Pancreas (tissue), 10 donors: ENCODE results near the gene SERPINB1. TPM values are rescaled to one million over a fixed set of nuclear protein-coding genes. Genes with fewer than 3 reads are reported as not detected.
A peak's percentile ranks its signal among the peaks of the same experiment; 100 is the strongest.
"Not testable (repeated sequence)": the region's sequence is repeated elsewhere in the genome, so short reads cannot be mapped to it uniquely, and the experiment has no call there.

ENCODE experiments used
- ATAC-seq, 4 donors: fragments of 200-7000 bp; cut with Tn5 transposase; one replicate each; pipeline versions ENCODE4 v1.8.0 to v1.9.1; 2020; ENCODE audit warnings: mild to moderate bottlenecking in 4 of 4, moderate library complexity in 4 of 4
- DNase-seq, 6 donors: peaks; one replicate each; pipeline ENCODE4 v3.0.0-alpha.2; 2020
- FAIRE-seq: peaks from 2 replicates; lab custom pipeline; 2012; peaks lifted over from hg19 to GRCh38; lab: Jason Lieb, UNC
- H3K27ac ChIP-seq, 4 donors: fragments of 200-600 bp; sonication (generic); 1 replicate in 3 of 4; 2 replicates in 1 of 4; pipeline versions ENCODE4 v1.5.0 to v1.8.0; 2020
- H3K27me3 ChIP-seq, 4 donors: fragments of 200-600 bp; one replicate each; pipeline ENCODE4 v1.8.0; 2021
- H3K36me3 ChIP-seq, 3 donors: fragments of 200-600 bp; sonication (generic) in 1 of 3; one replicate each; pipeline versions ENCODE4 v1.5.0 to v1.8.0; 2020 to 2021
- H3K4me1 ChIP-seq, 3 donors: fragments of 200-600 bp; one replicate each; pipeline ENCODE4 v1.8.0; 2021
- H3K4me3 ChIP-seq, 4 donors: fragments of 200-600 bp; sonication (generic) in 2 of 4; one replicate each; pipeline versions ENCODE4 v1.5.0 to v1.8.0; 2020 to 2021
- H3K9me3 ChIP-seq, 4 donors: fragments of 200-600 bp; one replicate each; pipeline ENCODE4 v1.8.0; 2021
- WGBS, 2 donors: extraction: QIAGEN DNeasy Blood & Tissue Kit; methylation state at CpG; one replicate each; pipeline ENCODE4 v1.1.7; 2013; 5-methylcytosine and 5-hydroxymethylcytosine counted together
- intact Hi-C, 3 donors: fragments of 100-400 bp; cut with DNase I; formaldehyde crosslinking; loops; one replicate each; pipeline versions ENCODE4 v1.11.1 to v1.14.2; 2022
- polyA plus RNA-seq, 2 donors: library from polyadenylated mRNA; stranded (reverse); fragments of 200-250 nt; gene quantifications; one replicate each; pipeline ENCODE4 v1.2.3, GENCODE V29; 2013
- total RNA-seq, 6 donors: library from RNA; stranded (reverse); fragmentation: NEBNext Ultra II Directional in 4 of 6; extraction: Animal tissue kit (Norgen Biotek cat#: 25700) in 4 of 6; gene quantifications; one replicate each; pipeline versions ENCODE4 v1.2.1 to v1.2.4, GENCODE V29; 2021 to 2023
- TF ChIP-seq, protein P1 (sequence below), 4 donors: fragments of 200-600 bp; sonication (generic) in 3 of 4; IDR thresholded peaks; one replicate each; pipeline versions ENCODE4 v1.5.0 to v1.8.0; 2021; ENCODE audit warnings: antibody characterized with exemption in 4 of 4
- donor health status: healthy with polysubstance abuse.
- donor health status: DM: no; HTN: no; CAD: no; lungs with moderate emphysema.
- donor health status: DM: no; HTN: no; CAD: no.
- donor health status: control.
- donor health status: control.
- donor health status: Bipolar disorder and iron deficiency.
- donor health status: DM: yes; HTN: yes; CAD: no.
- donor health status: DM: no; HTN: no; CAD: no.
- donor health status: DM: no; HTN: no; CAD: no.
- donor health status: DM: yes; HTN: yes; CAD: no.

The SERPINB1 gene
- total and polyA plus RNA-seq, 8 donors: 68.1 to 285 (median 157) TPM

DNA sequence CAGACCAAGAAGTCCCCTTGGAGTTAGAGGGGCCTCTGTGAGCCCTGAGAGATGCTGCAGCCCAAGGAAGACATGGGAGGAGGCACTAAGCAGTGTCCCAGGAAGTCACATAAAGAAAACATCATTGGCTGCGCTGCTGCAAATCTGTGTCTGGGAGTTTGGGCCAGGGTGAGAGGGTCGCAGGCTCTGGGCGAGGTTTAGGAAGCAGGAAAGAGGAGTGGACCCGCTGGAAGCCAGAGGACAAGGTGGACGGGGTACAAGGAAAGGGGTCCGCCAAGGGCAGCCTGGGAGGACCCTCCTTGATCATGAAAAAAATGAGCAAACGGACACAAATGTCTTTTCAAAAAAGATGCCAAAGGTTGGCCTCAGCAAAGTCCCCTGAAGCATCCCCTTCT lies 15.5 kb upstream of the SERPINB1 start:
- WGBS, 2 donors: 86 to 93% methylated on average over 7 of the region's 7 CpGs
- Histone ChIP-seq H3K36me3 (no peaks in the 10 kb centered on the region), H3K27ac (no peak overlapping the region), H3K27me3 (no peaks in the 10 kb centered on the region), H3K4me3 (no peak overlapping the region), H3K4me1 (peaks cover 0 to 16% (median 4%) of the 10 kb centered on the region in 3 donors), H3K9me3 (no peaks in the 10 kb centered on the region)
- FAIRE-seq: no peak
- DNase-seq: no peak
- intact Hi-C loops: no loop called here
- no peak for ATAC-seq
- TF ChIP-seq, protein P1, sequence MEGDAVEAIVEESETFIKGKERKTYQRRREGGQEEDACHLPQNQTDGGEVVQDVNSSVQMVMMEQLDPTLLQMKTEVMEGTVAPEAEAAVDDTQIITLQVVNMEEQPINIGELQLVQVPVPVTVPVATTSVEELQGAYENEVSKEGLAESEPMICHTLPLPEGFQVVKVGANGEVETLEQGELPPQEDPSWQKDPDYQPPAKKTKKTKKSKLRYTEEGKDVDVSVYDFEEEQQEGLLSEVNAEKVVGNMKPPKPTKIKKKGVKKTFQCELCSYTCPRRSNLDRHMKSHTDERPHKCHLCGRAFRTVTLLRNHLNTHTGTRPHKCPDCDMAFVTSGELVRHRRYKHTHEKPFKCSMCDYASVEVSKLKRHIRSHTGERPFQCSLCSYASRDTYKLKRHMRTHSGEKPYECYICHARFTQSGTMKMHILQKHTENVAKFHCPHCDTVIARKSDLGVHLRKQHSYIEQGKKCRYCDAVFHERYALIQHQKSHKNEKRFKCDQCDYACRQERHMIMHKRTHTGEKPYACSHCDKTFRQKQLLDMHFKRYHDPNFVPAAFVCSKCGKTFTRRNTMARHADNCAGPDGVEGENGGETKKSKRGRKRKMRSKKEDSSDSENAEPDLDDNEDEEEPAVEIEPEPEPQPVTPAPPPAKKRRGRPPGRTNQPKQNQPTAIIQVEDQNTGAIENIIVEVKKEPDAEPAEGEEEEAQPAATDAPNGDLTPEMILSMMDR (IDR thresholded peaks at IDR 0.05): no peak

DNA sequence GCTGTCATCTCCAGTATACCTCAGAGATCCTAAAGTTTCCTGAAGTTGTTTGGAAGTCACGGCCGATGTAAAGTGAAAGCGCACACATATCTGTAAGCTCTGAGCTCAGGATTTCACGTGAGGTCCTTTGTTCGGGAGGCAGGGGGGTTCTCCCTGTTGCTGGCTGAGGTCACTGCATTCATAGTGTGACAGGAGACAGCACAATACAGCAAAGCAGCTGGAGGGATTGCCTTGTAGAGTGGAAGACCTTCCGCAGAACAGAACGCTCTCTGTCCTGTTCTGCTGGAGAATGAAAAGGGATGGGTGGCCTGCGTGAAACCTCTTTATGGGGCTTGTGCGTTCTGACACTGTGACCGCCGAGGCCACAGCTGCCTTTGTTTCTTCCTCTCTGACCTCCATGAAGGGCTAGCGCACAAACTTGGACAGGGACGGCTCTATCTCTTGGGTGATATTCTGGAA lies 13.4 kb upstream of the SERPINB1 start:
- ATAC-seq (no peak), DNase-seq (no peak), FAIRE-seq (no peak)
- Histone ChIP-seq H3K27me3 (no peaks in the 10 kb centered on the region), H3K4me1 (peaks cover 5 to 23% (median 13%) of the 10 kb centered on the region in 3 donors), H3K27ac (peak overlapping the region in 2 of 4 donors; percentile 82 to 83), H3K9me3 (no peaks in the 10 kb centered on the region), H3K4me3 (no peak overlapping the region), H3K36me3 (no peaks in the 10 kb centered on the region)
- WGBS, 2 donors: 84 to 90% methylated on average over 13 of the region's 13 CpGs
- TF ChIP-seq, protein P1 (IDR thresholded peaks at IDR 0.05): no peak
- intact Hi-C loops: no loop called here

DNA sequence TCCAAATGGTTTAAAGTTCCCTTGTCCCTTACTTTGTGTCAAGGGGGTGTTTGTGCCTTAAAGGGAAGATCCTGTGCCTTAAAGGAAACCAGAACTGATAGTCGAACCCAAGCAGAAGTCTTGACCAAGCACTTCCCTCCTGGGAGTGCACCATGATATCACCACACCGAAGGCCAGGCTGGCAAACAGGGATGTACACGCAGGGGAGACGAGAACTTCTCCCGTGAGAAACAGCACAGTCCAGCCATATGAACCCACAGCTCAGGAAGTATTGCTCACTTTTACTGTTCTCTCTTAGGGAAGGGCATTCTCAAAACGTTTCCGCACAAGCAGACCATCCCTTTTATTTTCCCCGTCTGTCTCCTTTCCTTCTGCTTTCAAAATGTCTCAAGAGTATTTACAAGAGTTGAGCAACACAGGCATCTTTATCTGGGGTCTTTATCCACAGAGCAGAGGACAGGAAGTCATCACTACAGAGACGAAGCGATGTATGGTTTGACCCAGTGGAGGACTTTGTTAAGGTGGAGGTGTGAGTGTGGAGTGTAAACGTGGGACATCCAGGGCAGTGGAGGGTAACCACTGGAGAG lies 12.8 kb upstream of the SERPINB1 start:
- peaks cover 5 to 23% (median 13%) of the 10 kb centered on the region in 3 donors for H3K4me1 ChIP-seq
- ATAC-seq: peak in 3 of 4 donors; percentile 24 to 61 (median 50)
- no peaks in the 10 kb centered on the region for H3K9me3 ChIP-seq
- H3K27ac ChIP-seq: peak overlapping the region; percentile 50 to 83 (median 73)
- WGBS, 2 donors: 52 to 59% methylated on average over 11 of the region's 11 CpGs
- no peak for FAIRE-seq
- H3K27me3 ChIP-seq: no peaks in the 10 kb centered on the region
- peak overlapping the region in 2 of 4 donors; percentile 27 to 35 for H3K4me3 ChIP-seq
- TF ChIP-seq, protein P1 (IDR thresholded peaks at IDR 0.05): peak in 1 of 4 donors; percentile 13
- intact Hi-C loops: no loop called here
- H3K36me3 ChIP-seq: no peaks in the 10 kb centered on the region
- no peak for DNase-seq

DNA sequence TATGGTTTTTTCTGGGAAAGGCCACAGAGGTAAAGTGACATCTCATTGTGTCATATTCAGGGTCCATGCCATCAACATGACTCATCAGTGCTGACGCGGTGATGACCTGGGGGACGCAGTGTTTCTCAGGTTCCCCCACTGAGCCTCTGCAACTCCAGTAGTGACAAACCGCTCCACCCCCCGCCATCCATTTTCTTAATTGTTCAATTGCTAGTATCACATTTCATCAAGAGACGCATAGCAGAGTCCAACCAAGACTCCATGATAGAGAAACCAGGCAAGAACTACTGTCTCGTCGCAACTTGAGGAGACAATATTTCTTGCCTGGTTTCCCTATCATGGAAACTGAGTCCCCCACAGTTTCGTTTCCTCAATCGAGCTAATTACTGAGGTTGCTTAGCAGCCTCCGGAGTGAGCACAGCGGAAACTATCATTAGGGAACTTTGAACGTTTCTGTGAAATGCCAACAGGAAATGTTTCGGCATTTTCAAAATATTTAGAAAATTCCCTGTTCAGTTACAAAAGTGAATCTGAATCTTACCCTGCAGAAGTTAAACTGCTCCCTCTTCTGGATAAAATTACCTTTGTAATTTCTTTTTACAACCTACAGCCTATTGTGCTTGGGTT lies 12.2 kb upstream of the SERPINB1 start:
- Histone ChIP-seq H3K27me3 (no peaks in the 10 kb centered on the region), H3K36me3 (no peaks in the 10 kb centered on the region), H3K9me3 (no peaks in the 10 kb centered on the region), H3K4me1 (peaks cover 5 to 23% (median 13%) of the 10 kb centered on the region in 3 donors), H3K27ac (peak overlapping the region; percentile 50 to 83 (median 73)), H3K4me3 (peak overlapping the region in 2 of 4 donors; percentile 27 to 35)
- intact Hi-C loops: no loop called here
- ATAC-seq (peak; percentile 56 to 67 (median 61)), FAIRE-seq (no peak), DNase-seq (peak in 1 of 6 donors; percentile 46)
- TF ChIP-seq, protein P1 (IDR thresholded peaks at IDR 0.05): peak in 3 of 4 donors; percentile 15 to 29 (median 15)
- 6 to 10% methylated on average over 14 of the region's 14 CpGs for WGBS, 2 donors

GRCh38 chr6:2853378-2853768 lies 11.7 kb upstream of the SERPINB1 start:
- Histone ChIP-seq H3K27ac (peak overlapping the region in 3 of 4 donors; percentile 50 to 83 (median 82)), H3K4me1 (peaks cover 5 to 23% (median 13%) of the 10 kb centered on the region in 3 donors), H3K4me3 (peak overlapping the region in 1 of 4 donors; percentile 27)
- whole genome bisulfite sequencing, 2 donors: 90 to 100% methylated on average over 1 of the region's 1 CpG
- intact Hi-C loops, DNase-seq, H3K9me3 ChIP-seq, H3K36me3 ChIP-seq, FAIRE-seq, H3K27me3 ChIP-seq: not testable (repeated sequence)
- ATAC-seq: peak in 1 of 4 donors; percentile 3
